GM18870 (cell line): ENCODE measurements around the gene TNRC6C.
"Not testable (repeated sequence)": the region's sequence is repeated elsewhere in the genome, so short reads cannot be mapped to it uniquely, and the experiment has no call there.

Experiments
- ATAC-seq: cut with Tn5 transposase; IDR thresholded peaks from one replicate; pipeline ENCODE4 v1.9.1; 2021; ENCODE audit warnings: moderate library complexity; ENCODE audit not compliant: unreplicated experiment

TNRC6C gene

GRCh38 chr17:78075545-78075944 is 117.0 kb downstream of the TNRC6C start:
- ATAC-seq, result no peak

GRCh38 chr17:78079253-78079652 is 120.8 kb downstream of the TNRC6C start:
- no peak for ATAC-seq

DNA sequence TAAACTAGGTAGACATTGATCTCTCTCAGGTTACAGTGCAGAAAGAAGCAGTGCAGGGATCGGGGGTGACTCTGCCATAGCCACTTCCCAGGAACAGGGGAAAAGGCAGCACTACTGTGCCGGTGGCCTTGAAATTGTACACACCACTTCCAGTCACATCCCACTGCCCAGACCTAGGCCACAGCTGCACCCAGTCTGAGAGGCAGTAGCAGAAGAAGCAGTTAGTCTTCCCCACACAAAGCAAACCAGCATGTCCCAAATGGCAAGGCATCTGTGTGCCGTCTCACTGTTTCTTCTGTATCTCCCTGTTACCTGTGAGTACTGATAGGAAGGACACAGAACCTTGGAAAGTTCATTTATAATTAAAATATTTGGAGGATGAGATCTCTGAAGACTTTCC is 123.0 kb downstream of the TNRC6C start:
- no peak for ATAC-seq

GRCh38 chr17:78082355-78082872 is 123.9 kb downstream of the TNRC6C start:
- ATAC-seq, result not testable (repeated sequence)

- no peak for ATAC-seq
These were observed 124.5 kb downstream of the TNRC6C start for GRCh38 chr17:78082988-78083387.

DNA sequence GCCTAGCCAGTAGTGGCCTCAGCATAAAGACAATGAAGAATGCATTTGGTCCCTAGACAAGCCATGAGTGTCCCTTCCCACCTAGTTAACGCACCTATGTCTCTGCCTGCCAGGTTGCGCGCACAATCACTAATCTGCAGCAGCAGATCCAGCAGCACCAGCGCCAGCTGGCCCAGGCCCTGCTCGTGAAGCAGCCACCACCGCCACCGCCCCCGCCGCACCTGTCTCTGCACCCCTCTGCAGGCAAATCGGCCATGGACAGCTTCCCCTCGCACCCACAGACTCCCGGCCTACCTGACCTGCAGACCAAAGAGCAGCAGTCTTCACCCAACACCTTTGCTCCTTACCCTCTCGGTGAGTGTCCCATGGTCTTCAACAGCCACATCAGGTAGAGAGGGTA is 128.2 kb downstream of the TNRC6C start:
- no peak for ATAC-seq

GRCh38 chr17:78088529-78088928 is 130.0 kb downstream of the TNRC6C start:
- no peak for ATAC-seq

GRCh38 chr17:78089576-78090281 is 131.2 kb downstream of the TNRC6C start:
- ATAC-seq, result no peak

GRCh38 chr17:78092794-78093324 is 134.4 kb downstream of the TNRC6C start:
- no peak for ATAC-seq

DNA sequence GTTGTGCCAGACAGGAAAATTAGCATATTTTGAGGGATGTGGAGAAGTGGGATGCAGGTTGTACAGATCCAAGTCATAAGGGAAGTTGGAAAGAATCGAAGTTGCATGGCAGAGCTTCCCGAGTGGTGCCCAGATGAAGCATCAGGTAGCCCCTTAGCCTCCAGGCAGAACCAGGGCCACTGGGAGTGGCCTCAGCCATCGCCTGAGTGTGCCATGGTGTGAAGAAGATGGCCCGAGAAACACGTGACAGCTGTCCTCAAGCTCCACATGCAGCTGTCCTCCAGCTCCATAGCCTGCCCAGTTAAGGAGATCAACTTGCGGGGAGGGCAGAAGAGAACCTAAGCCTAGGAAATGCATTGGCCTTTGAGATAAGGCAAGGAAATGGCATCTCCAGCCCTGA is 136.5 kb downstream of the TNRC6C start:
- no peak for ATAC-seq

- no peak for ATAC-seq
These were observed 137.6 kb downstream of the TNRC6C start for GRCh38 chr17:78096093-78096492.

DNA sequence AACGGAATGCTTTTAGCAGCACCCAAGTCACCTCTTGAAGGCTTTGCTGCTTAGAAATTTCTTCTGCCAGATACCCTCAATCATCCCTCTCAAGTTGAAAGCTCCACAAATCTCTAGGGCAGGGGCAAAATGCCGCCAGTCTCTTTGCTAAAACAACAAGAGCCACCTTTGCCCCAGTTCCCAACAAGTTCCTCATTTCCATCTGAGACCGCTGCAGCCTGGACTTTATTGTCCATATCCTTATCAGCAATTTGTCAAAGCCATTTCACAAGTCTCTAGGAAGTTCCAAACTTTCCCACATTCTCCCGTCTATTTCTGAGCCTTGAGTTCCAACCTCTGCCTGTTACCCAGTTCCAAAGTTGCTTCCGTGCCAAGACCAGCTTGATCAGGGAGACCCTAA is 142.6 kb downstream of the TNRC6C start:
- ATAC-seq, result no peak

DNA sequence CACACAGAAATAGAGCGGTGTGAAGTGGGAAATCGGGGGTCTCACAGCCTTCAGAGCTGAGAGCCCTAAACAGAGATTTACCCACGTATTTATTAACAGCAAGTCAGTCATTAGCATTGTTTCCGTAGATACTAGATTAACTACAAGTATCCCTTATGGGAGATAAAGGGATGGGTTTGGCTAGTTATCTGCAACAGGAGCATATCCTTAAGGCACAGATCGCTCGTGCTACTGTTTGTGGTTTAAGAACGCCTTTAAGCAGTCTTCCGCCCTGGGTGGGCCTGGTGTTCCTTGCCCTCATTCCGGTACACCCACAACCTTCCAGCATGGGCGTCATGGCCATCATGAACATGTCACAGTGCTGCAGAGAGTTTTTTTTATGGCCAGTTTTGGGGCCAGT is 143.0 kb downstream of the TNRC6C start:
- ATAC-seq, result no peak

GRCh38 chr17:78103311-78103710 is 144.8 kb downstream of the TNRC6C start:
- no peak for ATAC-seq

DNA sequence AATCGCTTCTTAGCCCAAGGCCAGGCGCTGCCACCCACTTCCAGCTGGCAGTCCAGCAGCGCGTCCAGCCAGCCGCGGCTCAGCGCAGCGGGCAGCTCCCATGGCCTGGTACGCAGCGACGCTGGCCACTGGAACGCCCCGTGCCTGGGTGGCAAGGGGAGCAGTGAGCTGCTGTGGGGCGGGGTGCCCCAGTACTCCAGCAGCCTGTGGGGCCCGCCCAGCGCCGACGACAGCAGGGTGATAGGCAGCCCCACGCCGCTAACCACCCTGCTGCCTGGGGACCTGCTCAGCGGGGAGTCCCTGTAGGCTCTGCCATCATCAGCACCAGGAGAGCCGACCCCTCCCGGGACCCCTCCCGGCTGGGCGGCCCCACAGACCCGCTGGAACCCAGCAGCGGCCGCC is 146.0 kb downstream of the TNRC6C start:
- no peak for ATAC-seq

DNA sequence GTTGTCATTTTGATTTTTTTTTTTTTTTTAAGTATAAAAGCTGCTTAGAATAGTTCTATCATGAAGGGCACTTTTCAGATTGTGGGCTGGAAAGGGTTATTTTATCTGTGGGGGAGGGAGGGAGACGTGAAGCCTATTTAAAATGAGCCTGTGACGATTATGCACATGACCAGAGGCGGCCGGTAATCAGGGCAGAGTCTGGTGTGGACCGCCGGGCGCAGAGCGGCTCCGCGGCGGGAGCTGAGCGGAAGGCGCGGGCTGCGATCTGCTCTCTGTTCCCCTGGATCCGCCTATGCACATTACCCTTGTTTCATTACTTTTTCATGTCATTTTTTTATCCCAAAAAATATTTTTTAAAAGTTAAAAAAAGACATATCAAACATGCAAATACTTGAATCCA is 146.6 kb downstream of the TNRC6C start:
- no peak for ATAC-seq

GRCh38 chr17:78105551-78105950 is 147.0 kb downstream of the TNRC6C start:
- ATAC-seq, result no peak

DNA sequence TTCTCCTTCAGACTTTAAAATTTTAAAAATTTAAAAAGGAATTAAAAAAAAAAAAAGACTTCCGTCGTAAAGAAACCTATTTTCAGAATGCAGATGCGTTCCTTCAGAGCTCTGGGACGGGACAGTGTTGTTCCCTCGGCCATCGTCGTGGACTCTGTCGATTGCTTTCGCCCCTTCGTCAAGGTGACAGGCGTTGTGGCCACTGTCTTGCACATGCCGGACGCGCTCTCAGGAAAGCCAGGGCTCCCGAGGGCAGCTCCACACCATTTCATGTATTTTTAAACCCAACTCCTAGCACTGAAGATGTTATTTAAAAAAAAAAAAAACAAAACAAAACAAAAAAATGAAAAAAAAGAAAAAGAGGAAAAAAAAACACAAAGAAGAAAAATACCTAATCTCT is 147.7 kb downstream of the TNRC6C start:
- ATAC-seq, result no peak

DNA sequence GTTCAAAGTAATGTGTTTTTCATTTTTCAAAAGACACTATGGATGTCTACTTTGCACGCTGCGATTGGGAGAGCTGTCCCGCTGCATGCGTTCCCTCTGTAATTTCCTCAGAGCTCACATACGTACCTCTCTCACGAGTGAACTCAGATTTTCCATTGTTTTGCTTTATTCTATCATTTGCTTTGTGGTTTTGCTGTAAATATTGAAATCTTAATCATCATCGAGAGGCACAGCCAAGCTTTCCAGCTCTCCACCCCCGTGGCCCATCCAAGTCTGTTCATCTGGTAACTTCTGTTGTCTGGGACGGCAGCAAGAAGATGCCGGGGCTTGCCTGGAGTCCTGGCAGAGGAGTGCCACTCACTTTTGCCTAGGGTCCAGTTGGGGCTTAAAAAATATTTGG is 149.0 kb downstream of the TNRC6C start:
- no peak for ATAC-seq

DNA sequence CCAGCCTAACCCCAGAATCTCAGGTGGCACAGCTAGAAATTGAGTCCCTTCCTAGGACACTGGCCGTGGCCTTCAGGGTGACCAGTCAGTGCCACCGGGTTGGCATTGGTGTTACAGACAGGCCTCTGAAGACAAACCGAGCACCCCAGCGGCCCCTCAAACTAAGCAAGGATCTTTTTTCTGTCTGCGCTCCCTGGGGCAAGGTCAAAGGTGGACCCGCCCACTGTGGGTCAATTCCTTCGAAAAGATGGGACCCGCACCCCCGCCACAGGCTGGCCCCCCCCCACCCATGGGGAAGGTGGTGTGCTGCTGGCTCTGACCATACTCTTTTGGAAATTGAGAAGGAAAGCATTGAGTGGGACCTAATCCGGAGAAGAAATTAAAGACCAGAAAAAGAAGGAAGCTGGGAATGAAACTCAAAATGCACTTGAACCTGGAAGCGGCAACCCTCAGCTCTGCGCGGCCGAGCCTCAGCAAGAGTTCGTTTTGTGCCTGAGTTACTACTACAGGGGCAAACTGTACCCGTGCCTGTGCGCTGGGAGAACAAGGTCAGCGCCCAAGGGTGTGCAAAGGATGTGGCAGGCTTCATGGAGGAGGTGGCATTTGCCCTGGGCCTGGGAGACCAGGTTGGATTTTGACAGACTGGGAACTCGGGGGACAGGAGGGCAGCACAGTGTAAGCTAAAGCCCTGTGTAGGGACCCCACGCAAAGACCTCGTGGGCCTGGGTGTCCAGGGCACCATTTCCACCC is 149.6 kb downstream of the TNRC6C start:
- no peak for ATAC-seq

DNA sequence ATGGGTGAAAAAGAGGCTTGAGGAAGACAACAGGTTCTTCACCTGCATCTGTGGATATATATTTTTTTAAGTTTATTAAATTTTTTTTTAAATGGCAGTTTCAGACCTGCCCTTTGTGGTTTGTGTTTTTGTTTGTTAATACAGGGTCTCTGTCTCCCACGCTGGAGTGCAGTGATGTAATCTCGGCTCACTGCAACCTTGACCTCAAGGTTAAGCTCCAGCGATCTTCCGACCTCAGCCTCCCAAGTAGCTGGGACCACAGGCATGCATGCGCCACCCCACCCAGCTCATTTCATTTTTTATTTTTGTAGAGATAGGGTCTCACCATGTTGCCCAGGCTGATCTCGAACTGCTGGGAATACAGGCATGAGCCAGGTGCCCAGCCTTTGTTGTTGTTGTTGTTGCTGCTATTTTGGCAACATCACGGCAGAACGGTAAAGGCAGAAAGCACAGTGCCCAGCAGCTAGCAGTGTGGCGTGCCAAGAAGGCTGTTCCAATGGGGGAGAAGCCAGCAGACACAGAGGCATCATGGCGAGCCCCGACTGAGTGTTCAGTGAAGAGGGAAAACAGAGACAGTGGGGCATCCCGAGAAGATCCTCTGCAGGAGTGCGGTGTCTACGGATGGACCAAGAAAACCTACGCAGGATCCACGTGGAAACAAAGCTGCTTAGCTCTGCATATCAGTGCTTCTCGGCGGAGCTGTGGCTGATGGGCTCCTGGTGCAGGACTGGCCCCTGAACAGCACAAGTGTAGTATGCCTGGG is 150.4 kb downstream of the TNRC6C start:
- no peak for ATAC-seq

DNA sequence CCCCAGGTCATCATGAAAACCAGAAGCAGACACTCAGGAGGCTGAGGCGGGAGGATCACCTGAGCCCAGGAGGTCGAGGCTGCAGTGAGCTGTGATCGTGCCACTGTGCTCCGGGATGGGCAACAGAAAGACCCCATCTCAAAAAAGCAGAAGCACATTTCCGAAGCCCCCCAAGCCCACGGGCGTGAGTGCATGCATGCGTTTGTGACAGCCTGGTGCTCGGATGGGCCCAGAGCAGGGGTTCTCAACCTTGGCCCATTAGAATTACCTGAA is 150.9 kb downstream of the TNRC6C start:
- no peak for ATAC-seq
